Right atrium auricular region (tissue), 2 donors: Measurements from ENCODE around the gene TMEM223. TPM values are rescaled to one million over a fixed set of nuclear protein-coding genes. Genes with fewer than 3 reads are reported as not detected.
"Not testable (repeated sequence)": the region's sequence is repeated elsewhere in the genome, so short reads cannot be mapped to it uniquely, and the experiment has no call there.

Source experiments
- DNase-seq: peaks from one replicate; pipeline ENCODE4 v3.0.0-alpha.2; 2019; ENCODE audit warnings: low spot score
- H3K27ac ChIP-seq, 2 donors: fragments of 200-600 bp; sonication (generic); 1 replicate in 1 of 2; 2 replicates in 1 of 2; pipeline ENCODE4 v1.5.1; 2016 to 2019
- H3K27me3 ChIP-seq, 2 donors: fragments of 200-600 bp; sonication (generic); one replicate each; pipeline versions ENCODE4 v1.5.1 to v1.6.0; 2017 to 2019
- H3K36me3 ChIP-seq: fragments of 200-600 bp; sonication (generic); one replicate; pipeline ENCODE4 v1.5.1; 2016
- H3K4me1 ChIP-seq, 2 donors: fragments of 200-600 bp; sonication (generic); one replicate each; pipeline versions ENCODE4 v1.5.1 to v1.6.0; 2017 to 2019
- H3K4me3 ChIP-seq, 2 donors: fragments of 200-600 bp; sonication (generic); 1 replicate in 1 of 2; 2 replicates in 1 of 2; pipeline ENCODE4 v1.5.1; 2017 to 2019; ENCODE audit warnings: mild to moderate bottlenecking in 1 of 2, moderate library complexity in 1 of 2
- H3K9me3 ChIP-seq, 2 donors: fragments of 200-600 bp; sonication (generic); one replicate each; pipeline ENCODE4 v1.5.1; 2019
- microRNA-seq, 2 donors: library from miRNA; unstranded; fragments of <30 nt; microRNA quantifications; one replicate each; pipeline ENCODE4, GENCODE V29; 2016 to 2017; ENCODE audit warnings: borderline number of aligned reads in 2 of 2, borderline replicate concordance in 1 of 2
- total RNA-seq, 2 donors: library from RNA; depleted of rRNA; stranded (reverse); fragments of >200 nt; gene quantifications; one replicate each; pipeline ENCODE4 v1.1.0, GENCODE V29; 2016
- TF ChIP-seq, protein P1 (sequence below), 2 donors: fragments of 200-600 bp; sonication (generic); IDR thresholded peaks; one replicate each; pipeline ENCODE4 v1.5.1; 2019; ENCODE audit warnings: antibody characterized with exemption in 2 of 2

Gene TMEM223
- total RNA-seq, 2 donors from 2014 or later, result 27.7 TPM

DNA sequence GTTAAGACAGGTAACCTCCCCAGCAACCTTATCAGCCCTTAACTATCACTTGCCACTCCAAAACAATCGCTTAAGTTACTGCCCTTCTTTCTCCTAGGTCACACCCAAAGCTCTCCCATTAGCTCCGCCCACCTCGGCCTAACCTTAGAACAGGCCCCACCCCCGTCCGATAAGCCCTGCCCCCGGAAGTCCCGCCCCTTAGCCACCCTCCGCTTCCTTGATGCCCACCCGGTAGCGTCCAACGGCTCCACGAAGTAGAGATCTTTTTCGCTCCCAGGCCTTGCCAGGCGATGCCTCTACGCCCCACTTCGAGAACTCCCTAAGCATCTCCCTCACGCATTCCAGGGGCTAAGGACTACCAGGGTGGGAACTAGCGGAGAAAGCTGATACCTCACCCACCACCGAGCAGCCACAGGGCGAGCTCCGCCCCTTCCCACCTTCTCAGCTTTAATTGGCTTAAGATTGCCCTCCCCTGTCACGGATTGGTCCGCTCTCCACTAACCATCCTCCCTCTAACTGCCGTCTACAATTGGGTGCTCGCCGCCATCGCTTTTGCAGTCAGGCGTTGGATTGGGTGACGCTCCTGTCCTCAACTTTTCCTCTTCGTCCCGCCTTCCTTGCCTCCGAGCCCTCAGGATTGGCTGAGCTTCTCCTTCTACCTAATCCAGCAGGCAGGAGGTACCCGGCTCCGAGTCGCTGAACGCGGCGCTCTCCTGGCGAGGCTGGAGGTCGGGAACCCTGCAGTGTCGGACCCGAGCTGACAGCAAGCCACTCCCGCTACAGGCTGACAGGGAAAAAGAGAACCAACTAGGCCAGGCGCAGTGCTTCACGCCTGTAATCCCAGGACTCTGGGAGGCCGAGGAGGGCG is 37.8 kb downstream of the TMEM223 start, which contains the start of gene ZBTB3:
TSS of gene ZBTB3 (minus strand) at position 425 of the 868 bp plus-strand sequence. CDS start 496 bp downstream, outside the sequence.
- peak; percentile 99 for DNase-seq
- H3K9me3 ChIP-seq, result no peaks in the 10 kb centered on the region

DNA sequence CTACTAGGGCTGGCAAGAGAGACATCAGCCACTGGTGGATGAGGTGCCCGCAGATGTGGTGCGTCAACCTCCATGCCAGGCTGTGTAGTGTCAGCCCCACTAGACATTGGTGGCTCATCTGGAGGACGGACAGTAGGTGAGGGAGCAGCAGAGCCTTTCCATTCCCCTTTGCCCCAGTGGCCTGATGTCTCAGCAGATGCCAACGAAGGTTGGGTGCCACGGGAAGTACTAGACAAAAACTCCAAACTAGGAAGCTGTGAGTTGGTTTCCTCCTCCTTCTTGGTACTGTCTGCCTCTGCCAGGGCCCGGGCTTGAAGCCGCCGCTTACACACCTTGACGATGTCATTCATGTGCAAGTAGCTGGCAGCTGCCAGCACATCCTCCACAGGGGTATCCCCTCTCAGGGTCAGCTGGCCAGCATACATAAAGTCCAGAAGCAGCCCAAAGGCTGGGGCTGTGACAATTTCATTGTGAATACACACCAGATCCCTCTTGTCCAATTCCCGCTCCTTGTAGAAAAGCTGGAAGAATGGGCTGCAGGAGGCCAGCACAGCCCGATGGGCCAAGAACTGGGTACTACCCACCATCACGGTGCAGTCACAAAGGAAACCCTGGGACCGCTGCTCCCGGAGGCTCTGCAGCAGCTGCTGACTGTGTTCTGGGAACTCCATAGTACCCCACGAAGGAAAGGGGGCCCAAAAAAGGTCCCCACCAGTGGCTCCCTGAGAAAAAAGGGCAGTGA is 38.6 kb downstream of the TMEM223 start:
- peak overlapping the region; percentile 89 to 94 for H3K27ac ChIP-seq
- peak overlapping the region; percentile 64 to 68 for H3K4me3 ChIP-seq
- TF ChIP-seq, protein P1, sequence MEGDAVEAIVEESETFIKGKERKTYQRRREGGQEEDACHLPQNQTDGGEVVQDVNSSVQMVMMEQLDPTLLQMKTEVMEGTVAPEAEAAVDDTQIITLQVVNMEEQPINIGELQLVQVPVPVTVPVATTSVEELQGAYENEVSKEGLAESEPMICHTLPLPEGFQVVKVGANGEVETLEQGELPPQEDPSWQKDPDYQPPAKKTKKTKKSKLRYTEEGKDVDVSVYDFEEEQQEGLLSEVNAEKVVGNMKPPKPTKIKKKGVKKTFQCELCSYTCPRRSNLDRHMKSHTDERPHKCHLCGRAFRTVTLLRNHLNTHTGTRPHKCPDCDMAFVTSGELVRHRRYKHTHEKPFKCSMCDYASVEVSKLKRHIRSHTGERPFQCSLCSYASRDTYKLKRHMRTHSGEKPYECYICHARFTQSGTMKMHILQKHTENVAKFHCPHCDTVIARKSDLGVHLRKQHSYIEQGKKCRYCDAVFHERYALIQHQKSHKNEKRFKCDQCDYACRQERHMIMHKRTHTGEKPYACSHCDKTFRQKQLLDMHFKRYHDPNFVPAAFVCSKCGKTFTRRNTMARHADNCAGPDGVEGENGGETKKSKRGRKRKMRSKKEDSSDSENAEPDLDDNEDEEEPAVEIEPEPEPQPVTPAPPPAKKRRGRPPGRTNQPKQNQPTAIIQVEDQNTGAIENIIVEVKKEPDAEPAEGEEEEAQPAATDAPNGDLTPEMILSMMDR (IDR thresholded peaks at IDR 0.05), result no peak
- peaks cover 5% of the 10 kb centered on the region for H3K36me3 ChIP-seq
- H3K4me1 ChIP-seq, result peaks cover 0 to 27% of the 10 kb centered on the region in 2 donors
- no peaks in the 10 kb centered on the region for H3K27me3 ChIP-seq
- no peak for DNase-seq
- H3K9me3 ChIP-seq, result no peaks in the 10 kb centered on the region

More for the DNA sequence above, 37.8 kb downstream of the TMEM223 start, which contains the start of gene ZBTB3:
- Histone ChIP-seq H3K36me3 (peaks cover 5% of the 10 kb centered on the region), H3K27ac (peak within 1 kb of the TSS; percentile 89 to 94), H3K4me1 (peaks cover 0 to 27% of the 10 kb centered on the region in 2 donors), H3K27me3 (no peaks in the 10 kb centered on the region), H3K4me3 (peak within 1 kb of the TSS; percentile 64 to 68)
- TF ChIP-seq, protein P1 (IDR thresholded peaks at IDR 0.05), result no peak

GRCh38 chr11:62752177-62752785 is 39.5 kb downstream of the TMEM223 start:
- no peak for DNase-seq
- Histone ChIP-seq H3K36me3 (peaks cover 5% of the 10 kb centered on the region), H3K27me3 (no peaks in the 10 kb centered on the region), H3K4me3 (no peak overlapping the region), H3K9me3 (no peaks in the 10 kb centered on the region), H3K4me1 (peaks cover 0 to 27% of the 10 kb centered on the region in 2 donors), H3K27ac (no peak overlapping the region)
- TF ChIP-seq, protein P1 (IDR thresholded peaks at IDR 0.05), result no peak

GRCh38 chr11:62749931-62750330 is 41.9 kb downstream of the TMEM223 start:
- H3K4me1 ChIP-seq, result peaks cover 0 to 27% of the 10 kb centered on the region in 2 donors
- DNase-seq, H3K9me3 ChIP-seq, H3K4me3 ChIP-seq, H3K27ac ChIP-seq, H3K36me3 ChIP-seq, H3K27me3 ChIP-seq: not testable (repeated sequence)

- H3K4me1 ChIP-seq, result peaks cover 0 to 12% of the 10 kb centered on the region in 2 donors
- TF ChIP-seq, protein P1 (IDR thresholded peaks at IDR 0.05), result no peak
- DNase-seq, result no peak
- H3K9me3 ChIP-seq, result no peaks in the 10 kb centered on the region
- no peak overlapping the region for H3K27ac ChIP-seq
- peaks cover 3% of the 10 kb centered on the region for H3K36me3 ChIP-seq
- no peaks in the 10 kb centered on the region for H3K27me3 ChIP-seq
- no peak overlapping the region for H3K4me3 ChIP-seq
Measured at GRCh38 chr11:62747475-62748160, 44.2 kb downstream of the TMEM223 start.

Small RNA genes lying within 50 kb of the gene (microRNA-seq; reads per million reads assigned to microRNA genes)
- gene MIR6514 (0 to 1.4 reads per million in 2 donors), gene MIR6748 (0 reads per million in 2 donors)

Other genes with a start within 250 kb of the TMEM223 start
- gene AHNAK, start 245.2 kb downstream of the TMEM223 start, total RNA-seq, result 100 to 1,000 TPM; 270 to 441 TPM
- gene EEF1G, start 218.1 kb downstream of the TMEM223 start, total RNA-seq, result 1,000 to 10,000 TPM in 1 of 2 donors, 100 to 1,000 TPM in 1; 707 to 1,175 TPM
- 1 to 10 TPM; 5.4 to 5.7 TPM for gene TUT1, start 200.5 kb downstream of the TMEM223 start, total RNA-seq
- gene MTA2, start 190.1 kb downstream of the TMEM223 start, total RNA-seq, result 10 to 100 TPM; 30.0 to 40.5 TPM
- 10 to 100 TPM; 15.8 to 21.3 TPM for gene EML3, start 179.2 kb downstream of the TMEM223 start, total RNA-seq
- gene ROM1, start 178.7 kb downstream of the TMEM223 start, total RNA-seq, result 1 to 10 TPM; 3.2 to 5.3 TPM
- 10 to 100 TPM; 12.7 to 14.0 TPM for gene B3GAT3, start 170.0 kb downstream of the TMEM223 start, total RNA-seq
- gene GANAB, start 145.4 kb downstream of the TMEM223 start, total RNA-seq, result 10 to 100 TPM; 71.8 to 78.0 TPM
- 10 to 100 TPM; 12.1 to 19.8 TPM for gene INTS5, start 138.7 kb downstream of the TMEM223 start, total RNA-seq
- 10 to 100 TPM; 40.1 to 44.0 TPM for gene C11orf98, start 126.8 kb downstream of the TMEM223 start, total RNA-seq
- 1 to 10 TPM in 1 of 2 donors, under 1 TPM in 1; 0.41 to 3.7 TPM for gene CSKMT, start 126.7 kb downstream of the TMEM223 start, total RNA-seq
- gene UQCC3, start 120.3 kb downstream of the TMEM223 start, total RNA-seq, result 1 to 10 TPM; 5.0 to 8.7 TPM
- 1 to 10 TPM; 2.3 to 2.4 TPM for gene LBHD1, start 119.7 kb downstream of the TMEM223 start, total RNA-seq
- 100 to 1,000 TPM in 1 of 2 donors, 10 to 100 TPM in 1; 77.4 to 116 TPM for gene UBXN1, start 112.9 kb downstream of the TMEM223 start, total RNA-seq
- gene LRRN4CL, start 102.5 kb downstream of the TMEM223 start, total RNA-seq, result 1 to 10 TPM; 1.5 to 3.0 TPM
- gene BSCL2, start 84.6 kb downstream of the TMEM223 start, total RNA-seq, result 10 to 100 TPM; 18.6 to 23.0 TPM
- not detected for gene GNG3, start 84.3 kb downstream of the TMEM223 start, total RNA-seq
- 10 to 100 TPM; 12.2 to 15.6 TPM for gene HNRNPUL2, start 64.5 kb downstream of the TMEM223 start, total RNA-seq
- 10 to 100 TPM in 1 of 2 donors, 1 to 10 TPM in 1; 9.6 to 11.4 TPM for gene TTC9C, start 63.5 kb downstream of the TMEM223 start, total RNA-seq
- gene ZBTB3, start 37.8 kb downstream of the TMEM223 start, total RNA-seq, result 1 to 10 TPM; 5.1 to 7.8 TPM
- 10 to 100 TPM; 32.9 to 34.8 TPM for gene POLR2G, start 30.4 kb downstream of the TMEM223 start, total RNA-seq
- gene TAF6L, start 20.6 kb downstream of the TMEM223 start, total RNA-seq, result 1 to 10 TPM; 5.8 to 9.5 TPM
- gene TMEM179B, start 4.6 kb downstream of the TMEM223 start, total RNA-seq, result 10 to 100 TPM; 42.5 to 44.8 TPM
- gene NXF1, start 13.4 kb upstream of the TMEM223 start, total RNA-seq, result 10 to 100 TPM; 33.9 to 35.9 TPM
- gene STX5, start 40.0 kb upstream of the TMEM223 start, total RNA-seq, result 10 to 100 TPM; 15.2 to 24.7 TPM
- gene TEX54, start 40.8 kb upstream of the TMEM223 start, total RNA-seq, result not detected
- 10 to 100 TPM; 17.8 to 26.8 TPM for gene WDR74, start 47.6 kb upstream of the TMEM223 start, total RNA-seq
- gene SLC3A2, start 88.9 kb upstream of the TMEM223 start, total RNA-seq, result 10 to 100 TPM; 27.7 to 64.9 TPM
- not detected for gene CHRM1, start 129.4 kb upstream of the TMEM223 start, total RNA-seq
- gene SLC22A6, start 193.0 kb upstream of the TMEM223 start, total RNA-seq, result not detected
- not detected for gene SLC22A8, start 223.8 kb upstream of the TMEM223 start, total RNA-seq